K562 (cell line): Measurements from ENCODE around the gene NUBP2. TPM values are rescaled to one million over a fixed set of nuclear protein-coding genes. Genes with fewer than 3 reads are reported as not detected.

ENCODE experiments used
- EHMT2 ChIP-seq: fragments of 450-650 bp; IDR thresholded peaks from 2 replicates; pipeline ENCODE4 v1.6.1; 2018; ENCODE audit warnings: antibody characterized with exemption
- FOXA1 ChIP-seq: fragments of 450-650 bp; IDR thresholded peaks from 2 replicates; pipeline ENCODE4 v1.6.1; 2016; ENCODE audit warnings: mild to moderate bottlenecking, borderline replicate concordance
- FUS ChIP-seq: fragments of 200-400 bp; formaldehyde crosslinking; optimal IDR thresholded peaks from 2 replicates; pipeline ENCODE3; 2017; ENCODE audit warnings: low read depth, low read length
- LCOR ChIP-seq: sonication (generic); formaldehyde crosslinking; IDR thresholded peaks from 2 replicates; pipeline ENCODE4 v1.8.0; 2022; ENCODE audit warnings: mild to moderate bottlenecking, missing genetic modification reagents
- MCM3 ChIP-seq: fragments of 450-650 bp; IDR thresholded peaks from 2 replicates; pipeline ENCODE4 v1.6.1; 2016
- NFYB ChIP-seq: IDR thresholded peaks from 2 replicates; pipeline ENCODE4 v1.6.1; 2011; ENCODE audit warnings: mild to moderate bottlenecking, moderate library complexity; ENCODE audit not compliant: insufficient read length; ENCODE audit errors: extremely low read depth
- POLR2AphosphoS2 ChIP-seq: IDR thresholded peaks from 2 replicates; pipeline ENCODE4 v1.6.1; 2012; ENCODE audit warnings: low read length, improper control_type of control experiment
- POLR2AphosphoS5 ChIP-seq: IDR thresholded peaks from 2 replicates; pipeline ENCODE4 v1.6.1; 2011; ENCODE audit warnings: mild to moderate bottlenecking, low read depth, low read length, moderate library complexity; ENCODE audit not compliant: control insufficient read depth, insufficient read depth
- RBFOX2 ChIP-seq: fragments of 200-400 bp; formaldehyde crosslinking; IDR thresholded peaks from 2 replicates; pipeline ENCODE4 v1.6.1; 2017; ENCODE audit warnings: low read depth, mild to moderate bottlenecking, low read length, moderate library complexity
- ZFP36 ChIP-seq: fragments of 150-350 bp; IDR thresholded peaks from 2 replicates; pipeline ENCODE4 v1.6.1; 2018; ENCODE audit warnings: low read length, low read depth; ENCODE audit not compliant: partially characterized antibody
- ZFX ChIP-seq: sonication (generic); formaldehyde crosslinking; IDR thresholded peaks from 2 replicates; pipeline ENCODE4 v1.8.0; 2022; ENCODE audit warnings: mild to moderate bottlenecking, missing genetic modification reagents, moderate library complexity
- ZNF12 ChIP-seq: sonication (generic); formaldehyde crosslinking; IDR thresholded peaks from 2 replicates; pipeline ENCODE4 v1.4.0; 2020; ENCODE audit warnings: mild to moderate bottlenecking, missing genetic modification reagents
- ZNF347 ChIP-seq: fragments of 450-650 bp; formaldehyde crosslinking; IDR thresholded peaks from 2 replicates; pipeline ENCODE4 v1.4.0; 2020; ENCODE audit warnings: low read depth, mild to moderate bottlenecking, moderate library complexity
- ZNF551 ChIP-seq: fragments of 250-450 bp; sonication (Bioruptor Pico); IDR thresholded peaks from 2 replicates; pipeline ENCODE4 v1.5.0; 2021; ENCODE audit warnings: mild to moderate bottlenecking, moderate library complexity
- ZNF707 ChIP-seq: fragments of 250-450 bp; sonication (Bioruptor Pico); conservative IDR thresholded peaks from 2 replicates; pipeline ENCODE4 v1.8.0; 2022; ENCODE audit warnings: inconsistent platforms, mild to moderate bottlenecking, moderate library complexity
- ZNF778 ChIP-seq: fragments of 450-650 bp; formaldehyde crosslinking; IDR thresholded peaks from 2 replicates; pipeline ENCODE4 v1.4.0; 2020; ENCODE audit warnings: mild to moderate bottlenecking, moderate library complexity
- polyA plus RNA-seq, 8 experiments: library from polyadenylated mRNA; depleted of rRNA in 4 of 8; stranded (reverse) in 5 of 8; unstranded in 3 of 8; fragments of >200 nt; fragmentation: Nextera tagmentation in 2 of 8; fragmentation: Illumina TruSeq in 1 of 8; extraction: Ambion mirVana in 2 of 8; extraction: Trizol in 1 of 8; gene quantifications; 2 replicates each; pipeline versions ENCODE4 v1.2.1 to v1.2.3, GENCODE V29; 2011 to 2014; ENCODE audit warnings: inconsistent platforms in 1 of 8, missing spikeins in 1 of 8
- total RNA-seq, 7 experiments: library from RNA; depleted of rRNA in 6 of 7; stranded (reverse); fragments of >200 nt in 6 of 7; fragmentation: Illumina TruSeq in 2 of 7; extraction: Trizol in 2 of 7; gene quantifications; 2 replicates each; pipeline versions ENCODE4 v1.2.1 to v1.2.3, GENCODE V29; 2011 to 2021; ENCODE audit warnings: low replicate concordance in 1 of 7
- TF ChIP-seq, protein P1 (sequence below): fragments of 250-450 bp; sonication (Bioruptor Pico); IDR thresholded peaks from 2 replicates; pipeline ENCODE4 v1.8.0; 2021; ENCODE audit warnings: borderline replicate concordance, mild to moderate bottlenecking, moderate library complexity; ENCODE audit not compliant: poor library complexity, severe bottlenecking
- TF ChIP-seq, protein P2 (sequence below): sonication (generic); formaldehyde crosslinking; IDR thresholded peaks from 2 replicates; pipeline ENCODE4 v1.8.0; 2022; ENCODE audit warnings: missing genetic modification reagents, mild to moderate bottlenecking, moderate library complexity, borderline replicate concordance
- TF ChIP-seq, protein P3 (sequence below), 2 experiments: fragments of 150-350 bp in 1 of 2; IDR thresholded peaks; 2 replicates each; pipeline ENCODE4 v1.6.1; 2012 to 2016; ENCODE audit warnings: low read depth in 2 of 2, low read length in 2 of 2, mild to moderate bottlenecking in 1 of 2, moderate library complexity in 1 of 2
- TF ChIP-seq, protein P4 (sequence below): sonication (generic); formaldehyde crosslinking; IDR thresholded peaks from 2 replicates; pipeline ENCODE4 v1.9.0; 2022; ENCODE audit warnings: mild to moderate bottlenecking, missing genetic modification reagents
- TF ChIP-seq, protein P5 (sequence below): fragments of 200-800 bp; sonication (Bioruptor generic); IDR thresholded peaks from 2 replicates; pipeline ENCODE4 v1.6.1; 2017; ENCODE audit warnings: missing genetic modification characterization, missing compliant biosample characterization

NUBP2 gene
- total and polyA plus RNA-seq, 9 of the 15 experiments (the other 6 are each of a cell fraction or from before 2014, with no cell fraction given): 1.8 to 115 (median 24.0) TPM

DNA sequence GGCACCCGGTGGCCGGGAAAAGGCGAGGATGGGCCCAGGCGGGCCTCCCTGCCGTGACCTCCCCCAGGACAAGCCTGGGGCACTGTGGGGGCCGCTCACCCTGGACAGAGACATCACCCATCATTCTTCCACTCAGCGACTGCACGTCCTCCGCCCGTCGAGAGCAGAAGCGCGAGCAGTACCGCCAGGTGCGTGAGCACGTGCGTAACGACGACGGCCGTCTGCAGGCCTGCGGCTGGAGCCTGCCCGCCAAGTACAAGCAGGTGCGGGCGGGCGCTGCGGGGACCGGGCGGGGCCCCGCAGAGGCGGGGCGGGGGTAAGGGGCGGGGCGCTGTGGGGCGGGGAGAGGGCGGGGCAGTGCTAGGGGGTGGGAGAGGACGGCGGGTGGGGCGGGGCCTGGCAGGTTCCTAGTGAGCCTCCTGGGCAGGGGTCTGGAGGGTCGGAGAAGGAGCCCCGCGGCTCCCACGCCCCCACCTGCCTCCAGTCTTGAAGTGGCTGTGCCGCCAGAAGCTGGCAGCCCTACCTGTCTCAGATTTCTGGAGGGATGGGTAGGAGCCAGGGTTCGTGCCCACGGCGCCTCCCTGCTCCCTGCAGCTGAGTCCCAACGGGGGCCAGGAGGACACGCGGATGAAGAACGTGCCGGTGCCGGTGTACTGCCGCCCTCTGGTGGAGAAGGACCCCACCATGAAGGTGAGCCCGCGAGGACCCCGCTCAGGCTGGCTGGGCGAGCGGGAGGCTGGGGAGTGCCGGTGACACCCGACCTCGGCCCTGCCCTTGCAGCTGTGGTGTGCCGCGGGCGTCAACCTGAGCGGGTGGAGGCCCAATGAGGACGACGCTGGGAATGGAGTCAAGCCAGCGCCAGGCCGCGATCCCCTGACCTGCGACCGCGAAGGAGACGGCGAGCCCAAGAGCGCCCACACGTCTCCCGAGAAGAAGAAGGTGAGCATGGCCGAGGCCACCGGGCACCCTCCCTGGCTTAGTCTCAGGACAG lies 18.9 kb upstream of the NUBP2 start (continued):
- no peak for TF ChIP-seq FUS
- no peak for TF ChIP-seq ZNF347
- TF ChIP-seq ZNF12 (CRISPR knock-in tag): no peak
- peak; percentile 29; the same call in 1 of the 2 replicates for TF ChIP-seq RBFOX2
- TF ChIP-seq, protein P1, sequence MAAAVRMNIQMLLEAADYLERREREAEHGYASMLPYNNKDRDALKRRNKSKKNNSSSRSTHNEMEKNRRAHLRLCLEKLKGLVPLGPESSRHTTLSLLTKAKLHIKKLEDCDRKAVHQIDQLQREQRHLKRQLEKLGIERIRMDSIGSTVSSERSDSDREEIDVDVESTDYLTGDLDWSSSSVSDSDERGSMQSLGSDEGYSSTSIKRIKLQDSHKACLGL (CRISPR knock-in tag): no peak
- no peak for TF ChIP-seq ZNF707
- TF ChIP-seq ZNF778: no peak
- TF ChIP-seq, protein P2, sequence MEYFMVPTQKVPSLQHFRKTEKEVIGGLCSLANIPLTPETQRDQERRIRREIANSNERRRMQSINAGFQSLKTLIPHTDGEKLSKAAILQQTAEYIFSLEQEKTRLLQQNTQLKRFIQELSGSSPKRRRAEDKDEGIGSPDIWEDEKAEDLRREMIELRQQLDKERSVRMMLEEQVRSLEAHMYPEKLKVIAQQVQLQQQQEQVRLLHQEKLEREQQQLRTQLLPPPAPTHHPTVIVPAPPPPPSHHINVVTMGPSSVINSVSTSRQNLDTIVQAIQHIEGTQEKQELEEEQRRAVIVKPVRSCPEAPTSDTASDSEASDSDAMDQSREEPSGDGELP (CRISPR knock-in tag): peak; percentile 56; the same call in 1 of the 2 replicates
- peak; percentile 73 for TF ChIP-seq ZFX
- TF ChIP-seq FOXA1: no peak
- TF ChIP-seq ZFP36: no peak
- TF ChIP-seq EHMT2: no peak
- no peak for TF ChIP-seq MCM3
- no peak for TF ChIP-seq ZNF551
- TF ChIP-seq, protein P3, sequence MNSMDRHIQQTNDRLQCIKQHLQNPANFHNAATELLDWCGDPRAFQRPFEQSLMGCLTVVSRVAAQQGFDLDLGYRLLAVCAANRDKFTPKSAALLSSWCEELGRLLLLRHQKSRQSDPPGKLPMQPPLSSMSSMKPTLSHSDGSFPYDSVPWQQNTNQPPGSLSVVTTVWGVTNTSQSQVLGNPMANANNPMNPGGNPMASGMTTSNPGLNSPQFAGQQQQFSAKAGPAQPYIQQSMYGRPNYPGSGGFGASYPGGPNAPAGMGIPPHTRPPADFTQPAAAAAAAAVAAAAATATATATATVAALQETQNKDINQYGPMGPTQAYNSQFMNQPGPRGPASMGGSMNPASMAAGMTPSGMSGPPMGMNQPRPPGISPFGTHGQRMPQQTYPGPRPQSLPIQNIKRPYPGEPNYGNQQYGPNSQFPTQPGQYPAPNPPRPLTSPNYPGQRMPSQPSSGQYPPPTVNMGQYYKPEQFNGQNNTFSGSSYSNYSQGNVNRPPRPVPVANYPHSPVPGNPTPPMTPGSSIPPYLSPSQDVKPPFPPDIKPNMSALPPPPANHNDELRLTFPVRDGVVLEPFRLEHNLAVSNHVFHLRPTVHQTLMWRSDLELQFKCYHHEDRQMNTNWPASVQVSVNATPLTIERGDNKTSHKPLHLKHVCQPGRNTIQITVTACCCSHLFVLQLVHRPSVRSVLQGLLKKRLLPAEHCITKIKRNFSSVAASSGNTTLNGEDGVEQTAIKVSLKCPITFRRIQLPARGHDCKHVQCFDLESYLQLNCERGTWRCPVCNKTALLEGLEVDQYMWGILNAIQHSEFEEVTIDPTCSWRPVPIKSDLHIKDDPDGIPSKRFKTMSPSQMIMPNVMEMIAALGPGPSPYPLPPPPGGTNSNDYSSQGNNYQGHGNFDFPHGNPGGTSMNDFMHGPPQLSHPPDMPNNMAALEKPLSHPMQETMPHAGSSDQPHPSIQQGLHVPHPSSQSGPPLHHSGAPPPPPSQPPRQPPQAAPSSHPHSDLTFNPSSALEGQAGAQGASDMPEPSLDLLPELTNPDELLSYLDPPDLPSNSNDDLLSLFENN (IDR thresholded peaks at IDR 0.05; ENCODE audit: low read depth in 2 of 2, low read length in 2 of 2): no peak
- TF ChIP-seq, protein P4, sequence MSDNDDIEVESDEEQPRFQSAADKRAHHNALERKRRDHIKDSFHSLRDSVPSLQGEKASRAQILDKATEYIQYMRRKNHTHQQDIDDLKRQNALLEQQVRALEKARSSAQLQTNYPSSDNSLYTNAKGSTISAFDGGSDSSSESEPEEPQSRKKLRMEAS (CRISPR knock-in tag): peak; percentile 93
- TF ChIP-seq, protein P5, sequence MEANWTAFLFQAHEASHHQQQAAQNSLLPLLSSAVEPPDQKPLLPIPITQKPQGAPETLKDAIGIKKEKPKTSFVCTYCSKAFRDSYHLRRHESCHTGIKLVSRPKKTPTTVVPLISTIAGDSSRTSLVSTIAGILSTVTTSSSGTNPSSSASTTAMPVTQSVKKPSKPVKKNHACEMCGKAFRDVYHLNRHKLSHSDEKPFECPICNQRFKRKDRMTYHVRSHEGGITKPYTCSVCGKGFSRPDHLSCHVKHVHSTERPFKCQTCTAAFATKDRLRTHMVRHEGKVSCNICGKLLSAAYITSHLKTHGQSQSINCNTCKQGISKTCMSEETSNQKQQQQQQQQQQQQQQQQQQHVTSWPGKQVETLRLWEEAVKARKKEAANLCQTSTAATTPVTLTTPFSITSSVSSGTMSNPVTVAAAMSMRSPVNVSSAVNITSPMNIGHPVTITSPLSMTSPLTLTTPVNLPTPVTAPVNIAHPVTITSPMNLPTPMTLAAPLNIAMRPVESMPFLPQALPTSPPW (CRISPR knock-in tag): peak; percentile 82
- no peak for TF ChIP-seq POLR2AphosphoS2
- no peak for TF ChIP-seq NFYB
- TF ChIP-seq LCOR (CRISPR knock-in tag): no peak
- TF ChIP-seq POLR2AphosphoS5: no peak
